HEK293 (cell line): ENCODE data around the gene CHN2.

ENCODE experiments used
- CTCF ChIA-PET: fragments of 350-600 bp; formaldehyde crosslinking; extraction: SDS; loops from one replicate; lab custom pipeline; 2021; ENCODE audit warnings: antibody characterized with exemption; lab: Yijun Ruan, JAX
- POLR2A ChIA-PET: fragments of 300-600 bp; formaldehyde crosslinking; extraction: SDS; loops from one replicate; lab custom pipeline; 2020; ENCODE audit warnings: antibody characterized with exemption, inconsistent platforms; lab: Yijun Ruan, JAX
- H3K27ac ChIP-seq: fragments of 200-500 bp; sonication (Bioruptor generic); 2 replicates; pipeline ENCODE4 v1.5.1; 2014; ENCODE audit warnings: low read depth, low read length, control low read depth, inconsistent platforms; ENCODE audit errors: extremely low read depth
- H3K36me3 ChIP-seq, 2 experiments: fragments of 200-500 bp in 1 of 2; sonication (Bioruptor generic) in 1 of 2; 1 replicate in 1 of 2; 2 replicates in 1 of 2; pipeline ENCODE4 v1.5.1; 2014 to 2017; ENCODE audit warnings: inconsistent platforms in 2 of 2, low read length in 2 of 2; ENCODE audit not compliant: control insufficient read depth in 2 of 2, insufficient read depth in 1 of 2
- H3K4me1 ChIP-seq: fragments of 200-500 bp; sonication (Bioruptor generic); 2 replicates; pipeline ENCODE4 v1.5.1; 2014; ENCODE audit warnings: mild to moderate bottlenecking, low read length, inconsistent platforms; ENCODE audit not compliant: control insufficient read depth, insufficient read depth
- H3K4me3 ChIP-seq: 2 replicates; pipeline ENCODE4 v1.5.1; 2011; ENCODE audit warnings: low read depth, mild to moderate bottlenecking, control low read depth, low read length, moderate library complexity
- H3K9me3 ChIP-seq: fragments of 200-500 bp; sonication (Bioruptor generic); 2 replicates; pipeline ENCODE4 v1.5.1; 2014; ENCODE audit warnings: low read depth, low read length, inconsistent platforms; ENCODE audit not compliant: control insufficient read depth, insufficient read depth
- BCL11B ChIP-seq: fragments of 450-650 bp; formaldehyde crosslinking; IDR thresholded peaks from 2 replicates; pipeline ENCODE4 v1.5.1; 2016; ENCODE audit warnings: low read depth, missing biosample characterization, missing genetic modification characterization
- OVOL3 ChIP-seq: fragments of 450-650 bp; formaldehyde crosslinking; IDR thresholded peaks from 2 replicates; pipeline ENCODE4 v1.5.1; 2016; ENCODE audit warnings: missing biosample characterization, missing genetic modification characterization
- ZFP69B ChIP-seq: fragments of 450-650 bp; formaldehyde crosslinking; IDR thresholded peaks from 2 replicates; pipeline ENCODE4 v1.5.1; 2016; ENCODE audit warnings: missing biosample characterization, missing genetic modification characterization
- ZIC2 ChIP-seq: fragments of 450-650 bp; formaldehyde crosslinking; IDR thresholded peaks from 2 replicates; pipeline ENCODE4 v1.5.1; 2016; ENCODE audit warnings: missing biosample characterization, missing genetic modification characterization
- ZNF146 ChIP-seq: fragments of 450-650 bp; formaldehyde crosslinking; IDR thresholded peaks from 2 replicates; pipeline ENCODE4 v1.5.1; 2016; ENCODE audit warnings: missing biosample characterization, missing genetic modification characterization
- ZNF184 ChIP-seq: fragments of 450-650 bp; IDR thresholded peaks from 2 replicates; pipeline ENCODE4 v1.5.1; 2018; ENCODE audit warnings: missing biosample characterization, mild to moderate bottlenecking, missing genetic modification characterization
- ZNF544 ChIP-seq: fragments of 450-650 bp; formaldehyde crosslinking; IDR thresholded peaks from 2 replicates; pipeline ENCODE4 v1.5.0; 2017; ENCODE audit warnings: missing biosample characterization, missing genetic modification characterization
- ZNF571 ChIP-seq: fragments of 450-650 bp; formaldehyde crosslinking; IDR thresholded peaks from 2 replicates; pipeline ENCODE4 v1.5.0; 2017; ENCODE audit warnings: missing biosample characterization, missing genetic modification characterization
- ZNF624 ChIP-seq: fragments of 450-650 bp; formaldehyde crosslinking; IDR thresholded peaks from 2 replicates; pipeline ENCODE4 v1.5.1; 2017; ENCODE audit warnings: missing biosample characterization, missing genetic modification characterization
- ZNF629 ChIP-seq: fragments of 450-650 bp; formaldehyde crosslinking; IDR thresholded peaks from 2 replicates; pipeline ENCODE4 v1.5.1; 2017; ENCODE audit warnings: missing biosample characterization, missing genetic modification characterization
- ZNF654 ChIP-seq: fragments of 450-650 bp; formaldehyde crosslinking; IDR thresholded peaks from 2 replicates; pipeline ENCODE4 v1.5.1; 2016; ENCODE audit warnings: low read depth, missing biosample characterization, missing genetic modification characterization
- ZSCAN16 ChIP-seq: fragments of 450-650 bp; formaldehyde crosslinking; IDR thresholded peaks from 2 replicates; pipeline ENCODE4 v1.5.1; 2016; ENCODE audit warnings: missing biosample characterization, missing genetic modification characterization
- TF ChIP-seq, protein P1 (sequence below): fragments of 450-650 bp; formaldehyde crosslinking; IDR thresholded peaks from 2 replicates; pipeline ENCODE4 v1.5.1; 2016; ENCODE audit warnings: missing biosample characterization, missing genetic modification characterization
- TF ChIP-seq, protein P2 (sequence below): fragments of 450-650 bp; formaldehyde crosslinking; IDR thresholded peaks from 2 replicates; pipeline ENCODE4 v1.5.1; 2017; ENCODE audit warnings: missing biosample characterization, missing genetic modification characterization
- TF ChIP-seq, protein P3 (sequence below): fragments of 450-650 bp; formaldehyde crosslinking; IDR thresholded peaks from 2 replicates; pipeline ENCODE4 v1.5.1; 2016; ENCODE audit warnings: missing biosample characterization, missing genetic modification characterization, borderline replicate concordance
- TF ChIP-seq, protein P4 (sequence below): fragments of 450-650 bp; formaldehyde crosslinking; IDR thresholded peaks from 2 replicates; pipeline ENCODE4 v1.5.1; 2017; ENCODE audit warnings: missing biosample characterization, missing genetic modification characterization
- TF ChIP-seq, protein P5 (sequence below): fragments of 450-650 bp; formaldehyde crosslinking; IDR thresholded peaks from 2 replicates; pipeline ENCODE4 v1.5.1; 2017; ENCODE audit warnings: missing biosample characterization, missing genetic modification characterization
- TF ChIP-seq, protein P6 (sequence below): fragments of 450-650 bp; formaldehyde crosslinking; IDR thresholded peaks from 2 replicates; pipeline ENCODE4 v1.5.1; 2016; ENCODE audit warnings: missing biosample characterization, missing genetic modification characterization
- TF ChIP-seq, protein P7 (sequence below): fragments of 450-650 bp; formaldehyde crosslinking; IDR thresholded peaks from 2 replicates; pipeline ENCODE4 v1.5.1; 2017; ENCODE audit warnings: missing biosample characterization, missing genetic modification characterization

CHN2 gene

DNA sequence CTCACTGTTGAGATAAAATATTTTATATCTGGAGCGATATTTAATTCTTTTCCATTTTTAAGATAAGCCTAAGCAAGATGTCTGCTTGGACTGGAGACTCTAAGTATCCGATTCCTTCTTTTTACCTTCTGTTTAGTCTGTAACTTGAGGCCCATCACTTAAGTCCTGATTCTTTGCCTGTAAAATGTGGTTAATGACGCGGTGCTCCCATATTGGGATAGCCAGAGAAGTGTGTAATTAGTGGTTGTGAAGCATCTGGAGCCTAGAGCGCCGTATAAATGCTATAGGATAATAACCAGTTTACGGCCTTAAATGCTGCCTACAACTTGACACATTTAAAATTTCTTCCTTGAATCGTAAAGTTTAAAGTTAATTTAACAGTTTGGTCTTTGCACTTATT lies 132.9 kb downstream of the CHN2 start (continued):
- TF ChIP-seq ZNF146 (tag by site-specific recombination) = no peak
- TF ChIP-seq, protein P1, sequence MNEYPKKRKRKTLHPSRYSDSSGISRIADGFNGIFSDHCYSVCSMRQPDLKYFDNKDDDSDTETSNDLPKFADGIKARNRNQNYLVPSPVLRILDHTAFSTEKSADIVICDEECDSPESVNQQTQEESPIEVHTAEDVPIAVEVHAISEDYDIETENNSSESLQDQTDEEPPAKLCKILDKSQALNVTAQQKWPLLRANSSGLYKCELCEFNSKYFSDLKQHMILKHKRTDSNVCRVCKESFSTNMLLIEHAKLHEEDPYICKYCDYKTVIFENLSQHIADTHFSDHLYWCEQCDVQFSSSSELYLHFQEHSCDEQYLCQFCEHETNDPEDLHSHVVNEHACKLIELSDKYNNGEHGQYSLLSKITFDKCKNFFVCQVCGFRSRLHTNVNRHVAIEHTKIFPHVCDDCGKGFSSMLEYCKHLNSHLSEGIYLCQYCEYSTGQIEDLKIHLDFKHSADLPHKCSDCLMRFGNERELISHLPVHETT (tag by site-specific recombination) = no peak
- TF ChIP-seq ZNF544 = no peak
- TF ChIP-seq, protein P2, sequence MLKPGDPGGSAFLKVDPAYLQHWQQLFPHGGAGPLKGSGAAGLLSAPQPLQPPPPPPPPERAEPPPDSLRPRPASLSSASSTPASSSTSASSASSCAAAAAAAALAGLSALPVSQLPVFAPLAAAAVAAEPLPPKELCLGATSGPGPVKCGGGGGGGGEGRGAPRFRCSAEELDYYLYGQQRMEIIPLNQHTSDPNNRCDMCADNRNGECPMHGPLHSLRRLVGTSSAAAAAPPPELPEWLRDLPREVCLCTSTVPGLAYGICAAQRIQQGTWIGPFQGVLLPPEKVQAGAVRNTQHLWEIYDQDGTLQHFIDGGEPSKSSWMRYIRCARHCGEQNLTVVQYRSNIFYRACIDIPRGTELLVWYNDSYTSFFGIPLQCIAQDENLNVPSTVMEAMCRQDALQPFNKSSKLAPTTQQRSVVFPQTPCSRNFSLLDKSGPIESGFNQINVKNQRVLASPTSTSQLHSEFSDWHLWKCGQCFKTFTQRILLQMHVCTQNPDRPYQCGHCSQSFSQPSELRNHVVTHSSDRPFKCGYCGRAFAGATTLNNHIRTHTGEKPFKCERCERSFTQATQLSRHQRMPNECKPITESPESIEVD (tag by site-specific recombination) = peak; percentile 89
- TF ChIP-seq ZNF654 (tag by site-specific recombination) = no peak
- peak; percentile 76 for TF ChIP-seq ZNF629
- TF ChIP-seq ZNF571 (tag by site-specific recombination) = no peak
- TF ChIP-seq, protein P3, sequence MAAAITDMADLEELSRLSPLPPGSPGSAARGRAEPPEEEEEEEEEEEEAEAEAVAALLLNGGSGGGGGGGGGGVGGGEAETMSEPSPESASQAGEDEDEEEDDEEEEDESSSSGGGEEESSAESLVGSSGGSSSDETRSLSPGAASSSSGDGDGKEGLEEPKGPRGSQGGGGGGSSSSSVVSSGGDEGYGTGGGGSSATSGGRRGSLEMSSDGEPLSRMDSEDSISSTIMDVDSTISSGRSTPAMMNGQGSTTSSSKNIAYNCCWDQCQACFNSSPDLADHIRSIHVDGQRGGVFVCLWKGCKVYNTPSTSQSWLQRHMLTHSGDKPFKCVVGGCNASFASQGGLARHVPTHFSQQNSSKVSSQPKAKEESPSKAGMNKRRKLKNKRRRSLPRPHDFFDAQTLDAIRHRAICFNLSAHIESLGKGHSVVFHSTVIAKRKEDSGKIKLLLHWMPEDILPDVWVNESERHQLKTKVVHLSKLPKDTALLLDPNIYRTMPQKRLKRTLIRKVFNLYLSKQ (tag by site-specific recombination) = no peak
- TF ChIP-seq, protein P4, sequence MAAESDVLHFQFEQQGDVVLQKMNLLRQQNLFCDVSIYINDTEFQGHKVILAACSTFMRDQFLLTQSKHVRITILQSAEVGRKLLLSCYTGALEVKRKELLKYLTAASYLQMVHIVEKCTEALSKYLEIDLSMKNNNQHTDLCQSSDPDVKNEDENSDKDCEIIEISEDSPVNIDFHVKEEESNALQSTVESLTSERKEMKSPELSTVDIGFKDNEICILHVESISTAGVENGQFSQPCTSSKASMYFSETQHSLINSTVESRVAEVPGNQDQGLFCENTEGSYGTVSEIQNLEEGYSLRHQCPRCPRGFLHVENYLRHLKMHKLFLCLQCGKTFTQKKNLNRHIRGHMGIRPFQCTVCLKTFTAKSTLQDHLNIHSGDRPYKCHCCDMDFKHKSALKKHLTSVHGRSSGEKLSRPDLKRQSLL (tag by site-specific recombination) = peak; percentile 74; the same call in 1 of the 2 replicates
- peak; percentile 39; the same call in 1 of the 2 replicates for TF ChIP-seq OVOL3 (tag by site-specific recombination)
- no peak for TF ChIP-seq BCL11B
- TF ChIP-seq ZNF624 (tag by site-specific recombination) = no peak
- TF ChIP-seq, protein P5, sequence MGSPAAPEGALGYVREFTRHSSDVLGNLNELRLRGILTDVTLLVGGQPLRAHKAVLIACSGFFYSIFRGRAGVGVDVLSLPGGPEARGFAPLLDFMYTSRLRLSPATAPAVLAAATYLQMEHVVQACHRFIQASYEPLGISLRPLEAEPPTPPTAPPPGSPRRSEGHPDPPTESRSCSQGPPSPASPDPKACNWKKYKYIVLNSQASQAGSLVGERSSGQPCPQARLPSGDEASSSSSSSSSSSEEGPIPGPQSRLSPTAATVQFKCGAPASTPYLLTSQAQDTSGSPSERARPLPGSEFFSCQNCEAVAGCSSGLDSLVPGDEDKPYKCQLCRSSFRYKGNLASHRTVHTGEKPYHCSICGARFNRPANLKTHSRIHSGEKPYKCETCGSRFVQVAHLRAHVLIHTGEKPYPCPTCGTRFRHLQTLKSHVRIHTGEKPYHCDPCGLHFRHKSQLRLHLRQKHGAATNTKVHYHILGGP = no peak
- TF ChIP-seq ZSCAN16 (tag by site-specific recombination) = no peak
- TF ChIP-seq, protein P6, sequence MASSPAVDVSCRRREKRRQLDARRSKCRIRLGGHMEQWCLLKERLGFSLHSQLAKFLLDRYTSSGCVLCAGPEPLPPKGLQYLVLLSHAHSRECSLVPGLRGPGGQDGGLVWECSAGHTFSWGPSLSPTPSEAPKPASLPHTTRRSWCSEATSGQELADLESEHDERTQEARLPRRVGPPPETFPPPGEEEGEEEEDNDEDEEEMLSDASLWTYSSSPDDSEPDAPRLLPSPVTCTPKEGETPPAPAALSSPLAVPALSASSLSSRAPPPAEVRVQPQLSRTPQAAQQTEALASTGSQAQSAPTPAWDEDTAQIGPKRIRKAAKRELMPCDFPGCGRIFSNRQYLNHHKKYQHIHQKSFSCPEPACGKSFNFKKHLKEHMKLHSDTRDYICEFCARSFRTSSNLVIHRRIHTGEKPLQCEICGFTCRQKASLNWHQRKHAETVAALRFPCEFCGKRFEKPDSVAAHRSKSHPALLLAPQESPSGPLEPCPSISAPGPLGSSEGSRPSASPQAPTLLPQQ (tag by site-specific recombination) = no peak

DNA sequence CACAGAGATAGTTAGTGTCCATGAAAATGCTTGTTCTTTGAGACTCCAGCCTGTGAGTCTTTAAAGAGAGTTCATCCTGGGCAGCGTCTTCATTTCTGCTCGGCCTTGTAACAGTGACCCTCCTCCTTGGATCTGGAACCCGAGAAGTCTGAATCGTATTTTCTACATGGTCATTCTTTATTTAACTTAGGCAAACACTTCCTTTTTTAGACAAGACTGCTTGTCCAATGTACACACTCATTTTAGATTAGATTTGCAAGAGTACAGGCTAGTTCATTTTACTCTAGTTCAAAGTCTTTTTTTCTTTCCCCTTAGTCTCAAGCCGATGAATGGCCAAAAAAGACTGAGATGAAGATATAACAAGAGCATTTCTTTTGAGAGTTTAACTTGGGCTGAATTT lies 133.5 kb downstream of the CHN2 start:
- no peaks in the 10 kb centered on the region for H3K36me3 ChIP-seq
- TF ChIP-seq, protein P2 (tag by site-specific recombination) = peak; percentile 66
- TF ChIP-seq ZFP69B (tag by site-specific recombination) (no peak), ZIC2 (tag by site-specific recombination) (no peak), ZNF184 (tag by site-specific recombination) (no peak)
- TF ChIP-seq, protein P7, sequence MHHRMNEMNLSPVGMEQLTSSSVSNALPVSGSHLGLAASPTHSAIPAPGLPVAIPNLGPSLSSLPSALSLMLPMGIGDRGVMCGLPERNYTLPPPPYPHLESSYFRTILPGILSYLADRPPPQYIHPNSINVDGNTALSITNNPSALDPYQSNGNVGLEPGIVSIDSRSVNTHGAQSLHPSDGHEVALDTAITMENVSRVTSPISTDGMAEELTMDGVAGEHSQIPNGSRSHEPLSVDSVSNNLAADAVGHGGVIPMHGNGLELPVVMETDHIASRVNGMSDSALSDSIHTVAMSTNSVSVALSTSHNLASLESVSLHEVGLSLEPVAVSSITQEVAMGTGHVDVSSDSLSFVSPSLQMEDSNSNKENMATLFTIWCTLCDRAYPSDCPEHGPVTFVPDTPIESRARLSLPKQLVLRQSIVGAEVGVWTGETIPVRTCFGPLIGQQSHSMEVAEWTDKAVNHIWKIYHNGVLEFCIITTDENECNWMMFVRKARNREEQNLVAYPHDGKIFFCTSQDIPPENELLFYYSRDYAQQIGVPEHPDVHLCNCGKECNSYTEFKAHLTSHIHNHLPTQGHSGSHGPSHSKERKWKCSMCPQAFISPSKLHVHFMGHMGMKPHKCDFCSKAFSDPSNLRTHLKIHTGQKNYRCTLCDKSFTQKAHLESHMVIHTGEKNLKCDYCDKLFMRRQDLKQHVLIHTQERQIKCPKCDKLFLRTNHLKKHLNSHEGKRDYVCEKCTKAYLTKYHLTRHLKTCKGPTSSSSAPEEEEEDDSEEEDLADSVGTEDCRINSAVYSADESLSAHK = peak; percentile 88
- H3K27ac ChIP-seq = peak overlapping the region; percentile 88
- H3K4me1 ChIP-seq = peaks cover 27% of the 10 kb centered on the region
- POLR2A ChIA-PET = no interaction called here
- CTCF ChIA-PET = interaction anchor here (0.6 kb wide), 1 partner anchor 241 kb away, joined by 3 read pairs; no protein-coding TSS in a partner anchor
- H3K9me3 ChIP-seq = no peaks in the 10 kb centered on the region
- H3K4me3 ChIP-seq = no peak overlapping the region
